AG04450 (cell line): ENCODE data around the gene MKS1. TPM values are rescaled to one million over a fixed set of nuclear protein-coding genes. Genes with fewer than 3 reads are reported as not detected.

Experiments used
- CTCF ChIA-PET: fragments of 300-600, 350-600 bp; formaldehyde crosslinking; extraction: SDS; loops from one replicate; lab custom pipeline; 2022; ENCODE audit warnings: antibody characterized with exemption, inconsistent platforms; lab: Charles Lee
- POLR2A ChIA-PET: fragments of 350-600 bp; formaldehyde crosslinking; extraction: SDS; loops from one replicate; lab custom pipeline; 2021; ENCODE audit warnings: antibody characterized with exemption, inconsistent platforms; lab: Yijun Ruan, JAX
- DNase-seq: peaks from one replicate; pipeline ENCODE4 v3.0.0-alpha.2; 2011; ENCODE audit warnings: low read depth, low spot score
- H3K27ac ChIP-seq: one replicate; pipeline ENCODE4 v1.5.1; 2012; ENCODE audit warnings: low read depth, low read length, control low read depth
- H3K27me3 ChIP-seq: one replicate; pipeline ENCODE4 v1.6.0; 2012; ENCODE audit warnings: low read length; ENCODE audit not compliant: control insufficient read depth, insufficient read depth
- H3K4me3 ChIP-seq: 2 replicates; pipeline ENCODE4 v1.5.1; 2011; ENCODE audit warnings: mild to moderate bottlenecking, low read depth, low read length, control low read depth
- H3K9me3 ChIP-seq: 2 replicates; pipeline ENCODE4 v1.5.1; 2012; ENCODE audit warnings: low read length; ENCODE audit not compliant: control insufficient read depth, insufficient read depth
- CTCF ChIP-seq: IDR thresholded peaks from 2 replicates; pipeline ENCODE4 v1.5.1; 2011; ENCODE audit warnings: low read depth, low read length, control low read depth, inconsistent platforms
- polyA plus RNA-seq: library from polyadenylated mRNA; depleted of rRNA; stranded (reverse); fragments of >200 nt; gene quantifications from 2 replicates; pipeline ENCODE4 v1.2.3, GENCODE V29; 2011

MKS1 gene
- polyA plus RNA-seq, 1 experiment = 14.4 TPM

- ChIA-PET CTCF (no interaction called here), POLR2A (interaction anchor here (0.7 kb wide), 1 partner anchor 93 kb away, joined by 3 read pairs; no protein-coding TSS in a partner anchor)
- no peak overlapping the region for H3K27ac ChIP-seq
- no peaks in the 10 kb centered on the region for H3K9me3 ChIP-seq
- DNase-seq = no peak
- TF ChIP-seq CTCF = no peak
- no peaks in the 10 kb centered on the region for H3K27me3 ChIP-seq
- no peak overlapping the region for H3K4me3 ChIP-seq
These were observed 42.9 kb downstream of the MKS1 start for GRCh38 chr17:58176200-58176599.

- CTCF ChIA-PET = no interaction called here
These were observed 44.2 kb downstream of the MKS1 start for GRCh38 chr17:58174871-58175270.

GRCh38 chr17:58172369-58173071, 46.5 kb downstream of the MKS1 start:
- H3K27ac ChIP-seq = no peak overlapping the region

More at GRCh38 chr17:58174871-58175270, 44.2 kb downstream of the MKS1 start:
- POLR2A ChIA-PET = no interaction called here
- no peak for DNase-seq
- no peak overlapping the region for H3K4me3 ChIP-seq
- no peaks in the 10 kb centered on the region for H3K27me3 ChIP-seq
- no peak for TF ChIP-seq CTCF
- H3K9me3 ChIP-seq = no peaks in the 10 kb centered on the region
- H3K27ac ChIP-seq = no peak overlapping the region

GRCh38 chr17:58170622-58171021, 48.4 kb downstream of the MKS1 start:
- Histone ChIP-seq H3K9me3 (no peaks in the 10 kb centered on the region), H3K27me3 (peaks cover 2% of the 10 kb centered on the region), H3K4me3 (no peak overlapping the region), H3K27ac (no peak overlapping the region)
- ChIA-PET CTCF (no interaction called here), POLR2A (no interaction called here)
- TF ChIP-seq CTCF = no peak
- no peak for DNase-seq

More at GRCh38 chr17:58172369-58173071, 46.5 kb downstream of the MKS1 start:
- no peak for DNase-seq
- ChIA-PET POLR2A (no interaction called here), CTCF (no interaction called here)
- peaks cover 2% of the 10 kb centered on the region for H3K27me3 ChIP-seq
- no peaks in the 10 kb centered on the region for H3K9me3 ChIP-seq
- H3K4me3 ChIP-seq = no peak overlapping the region
- peak; percentile 34 for TF ChIP-seq CTCF

GRCh38 chr17:58166682-58167081, 52.4 kb downstream of the MKS1 start, which contains the start of gene OR4D2:
Gene OR4D2 (plus strand): TSS chr17:58166982. CDS start chr17:58169656, 2,674 bp downstream.
- no peak for TF ChIP-seq CTCF
- ChIA-PET POLR2A (no interaction called here), CTCF (no interaction called here)
- H3K27ac ChIP-seq = no peak within 1 kb of the TSS
- H3K9me3 ChIP-seq = no peaks in the 10 kb centered on the region
- H3K27me3 ChIP-seq = peaks cover 4% of the 10 kb centered on the region
- H3K4me3 ChIP-seq = no peak within 1 kb of the TSS
- no peak for DNase-seq
